ENCODE data around the gene NXN. TPM values are rescaled to one million over a fixed set of nuclear protein-coding genes. Genes with fewer than 3 reads are reported as not detected.
A peak's percentile ranks its signal among the peaks of the same experiment; 100 is the strongest.
"Not testable (repeated sequence)": the region's sequence is repeated elsewhere in the genome, so short reads cannot be mapped to it uniquely, and the experiment has no call there.

The NXN gene
- total RNA-seq, 4 donors from 2014 or later = 2.1 to 14.0 (median 8.6) TPM

DNA sequence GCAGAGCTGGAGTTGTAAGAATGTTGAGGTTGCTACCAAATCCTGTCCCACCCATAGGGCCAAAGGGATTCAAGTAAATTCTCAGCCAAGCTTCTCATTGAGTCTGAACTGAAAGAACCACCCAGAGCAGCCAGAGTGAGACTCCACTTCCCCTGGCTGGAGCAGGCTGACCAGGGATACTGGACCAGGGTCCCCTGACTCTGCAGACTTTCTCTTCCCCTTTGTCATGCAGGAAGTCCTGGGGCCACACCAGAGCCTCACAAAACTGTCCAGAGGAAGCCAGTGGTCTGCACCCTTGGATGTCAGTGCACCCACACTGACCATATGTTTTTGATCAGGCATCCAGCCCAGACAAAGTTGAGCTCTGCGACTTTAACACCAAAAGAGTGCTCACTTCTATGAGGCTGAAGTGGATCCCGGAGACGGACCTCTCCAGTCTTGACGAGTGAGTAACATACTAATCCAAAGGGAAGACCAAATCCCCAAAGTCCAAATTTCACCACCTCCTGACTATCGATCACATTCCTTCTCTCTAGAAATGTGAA lies 4.1 kb downstream of the NXN start:
- Histone ChIP-seq H3K36me3 (no peaks in the 10 kb centered on the region), H3K27ac (peak overlapping the region in 1 of 4 donors; percentile 13), H3K27me3 (peaks cover 0 to 4% of the 10 kb centered on the region in 2 donors), H3K4me3 (no peak overlapping the region), H3K9me3 (no peaks in the 10 kb centered on the region), H3K4me1 (peaks cover 0 to 14% (median 10%) of the 10 kb centered on the region in 4 donors)
- no peak for TF ChIP-seq POLR2A (IDR thresholded peaks at IDR 0.05)
- TF ChIP-seq, protein P1, sequence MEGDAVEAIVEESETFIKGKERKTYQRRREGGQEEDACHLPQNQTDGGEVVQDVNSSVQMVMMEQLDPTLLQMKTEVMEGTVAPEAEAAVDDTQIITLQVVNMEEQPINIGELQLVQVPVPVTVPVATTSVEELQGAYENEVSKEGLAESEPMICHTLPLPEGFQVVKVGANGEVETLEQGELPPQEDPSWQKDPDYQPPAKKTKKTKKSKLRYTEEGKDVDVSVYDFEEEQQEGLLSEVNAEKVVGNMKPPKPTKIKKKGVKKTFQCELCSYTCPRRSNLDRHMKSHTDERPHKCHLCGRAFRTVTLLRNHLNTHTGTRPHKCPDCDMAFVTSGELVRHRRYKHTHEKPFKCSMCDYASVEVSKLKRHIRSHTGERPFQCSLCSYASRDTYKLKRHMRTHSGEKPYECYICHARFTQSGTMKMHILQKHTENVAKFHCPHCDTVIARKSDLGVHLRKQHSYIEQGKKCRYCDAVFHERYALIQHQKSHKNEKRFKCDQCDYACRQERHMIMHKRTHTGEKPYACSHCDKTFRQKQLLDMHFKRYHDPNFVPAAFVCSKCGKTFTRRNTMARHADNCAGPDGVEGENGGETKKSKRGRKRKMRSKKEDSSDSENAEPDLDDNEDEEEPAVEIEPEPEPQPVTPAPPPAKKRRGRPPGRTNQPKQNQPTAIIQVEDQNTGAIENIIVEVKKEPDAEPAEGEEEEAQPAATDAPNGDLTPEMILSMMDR (IDR thresholded peaks at IDR 0.05) = no peak
- DNase-seq = no peak

DNA sequence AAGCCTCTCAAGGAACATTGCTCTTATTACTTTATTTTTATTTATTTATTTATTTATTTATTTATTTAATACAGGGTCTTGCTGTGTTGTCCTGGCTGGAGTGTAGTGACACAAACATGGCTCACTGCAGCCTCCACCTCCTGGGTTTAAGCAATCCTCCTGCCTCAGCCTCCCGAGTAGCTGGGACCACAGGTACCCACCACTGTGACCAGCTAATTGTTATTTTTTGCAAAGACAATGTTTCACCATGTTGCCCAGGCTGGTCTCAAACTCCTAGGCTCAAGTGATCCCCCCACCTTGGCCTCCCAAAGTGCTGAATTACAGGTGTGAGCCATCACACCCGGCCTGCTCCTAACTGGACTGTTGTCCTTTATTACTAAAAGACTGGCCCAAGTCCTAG lies 4.8 kb downstream of the NXN start:
- H3K36me3 ChIP-seq, H3K27me3 ChIP-seq, DNase-seq, H3K27ac ChIP-seq, H3K4me1 ChIP-seq, H3K9me3 ChIP-seq, H3K4me3 ChIP-seq: not testable (repeated sequence)

DNA sequence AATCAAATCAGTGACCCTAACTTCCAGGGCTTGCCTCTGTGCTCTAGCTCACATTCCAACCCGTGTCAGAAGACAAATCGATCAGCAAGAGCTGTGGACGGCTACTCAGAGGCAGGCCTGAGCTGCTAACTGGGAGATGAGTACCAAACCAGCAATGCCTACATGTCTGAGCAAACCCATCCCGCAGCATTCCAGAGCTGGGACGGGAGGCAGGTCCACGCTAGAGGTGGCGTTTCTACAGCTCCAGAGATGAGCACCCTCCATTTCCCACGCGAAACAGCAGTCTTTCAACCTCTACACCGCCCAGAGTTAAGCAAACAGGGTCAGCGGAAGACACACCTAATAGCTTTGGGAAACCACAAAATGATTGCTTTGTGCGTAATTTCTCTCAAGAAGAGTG lies 6.5 kb downstream of the NXN start:
- H3K9me3 ChIP-seq = no peaks in the 10 kb centered on the region
- no peaks in the 10 kb centered on the region for H3K36me3 ChIP-seq
- H3K4me3 ChIP-seq = no peak overlapping the region
- peaks cover 0 to 5% (median 0%) of the 10 kb centered on the region in 4 donors for H3K4me1 ChIP-seq
- DNase-seq = no peak
- no peak overlapping the region for H3K27ac ChIP-seq
- no peaks in the 10 kb centered on the region for H3K27me3 ChIP-seq
- TF ChIP-seq POLR2A (IDR thresholded peaks at IDR 0.05) = no peak
- TF ChIP-seq, protein P1 (IDR thresholded peaks at IDR 0.05) = no peak

DNA sequence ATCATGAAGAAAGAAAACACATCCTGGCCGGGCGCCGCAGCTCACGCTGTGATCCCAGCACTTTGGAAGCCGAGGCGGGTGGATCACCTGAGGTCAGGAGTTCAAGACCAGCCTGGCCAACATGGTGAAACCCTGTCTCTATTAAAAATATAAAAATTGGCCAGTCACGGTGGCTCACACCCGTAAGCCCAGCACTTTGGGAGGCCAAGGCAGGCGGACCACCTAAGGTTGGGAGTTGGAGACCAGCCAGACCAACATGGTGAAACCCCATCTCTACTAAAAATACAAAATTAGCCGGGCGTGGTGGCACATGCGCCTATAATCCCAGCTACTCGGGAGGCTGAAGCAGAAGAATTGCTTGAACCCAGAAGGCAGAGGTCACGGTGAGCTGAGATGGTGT lies 7.7 kb downstream of the NXN start:
- H3K4me3 ChIP-seq, H3K9me3 ChIP-seq, H3K27me3 ChIP-seq, H3K4me1 ChIP-seq, DNase-seq, H3K27ac ChIP-seq, H3K36me3 ChIP-seq: not testable (repeated sequence)

DNA sequence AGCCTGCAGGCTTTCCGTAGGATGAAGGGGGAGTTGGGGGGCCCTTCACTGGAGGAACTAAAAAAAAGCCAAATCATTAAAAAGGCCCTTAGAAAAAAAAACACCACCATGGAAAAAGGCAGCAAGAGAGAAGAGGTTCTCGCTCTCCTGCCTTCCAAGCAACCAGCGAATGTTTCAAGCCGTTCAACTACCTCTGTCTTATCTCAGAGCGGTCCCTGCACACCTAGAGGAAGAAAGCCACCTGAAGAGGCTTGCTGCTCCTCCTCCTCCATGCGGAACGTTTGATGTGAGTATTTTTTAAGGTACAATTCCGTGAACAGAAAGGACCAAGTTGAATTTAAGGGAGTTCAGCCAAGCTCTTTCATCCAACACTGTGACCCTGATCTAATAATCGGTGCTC lies 9.2 kb downstream of the NXN start:
- H3K27ac ChIP-seq = peak overlapping the region in 1 of 4 donors; percentile 78
- no peaks in the 10 kb centered on the region for H3K36me3 ChIP-seq
- no peaks in the 10 kb centered on the region for H3K9me3 ChIP-seq
- H3K27me3 ChIP-seq = no peaks in the 10 kb centered on the region
- TF ChIP-seq, protein P1 (IDR thresholded peaks at IDR 0.05) = no peak
- TF ChIP-seq POLR2A (IDR thresholded peaks at IDR 0.05) = no peak
- H3K4me3 ChIP-seq = no peak overlapping the region
- no peaks in the 10 kb centered on the region for H3K4me1 ChIP-seq
- no peak for DNase-seq

DNA sequence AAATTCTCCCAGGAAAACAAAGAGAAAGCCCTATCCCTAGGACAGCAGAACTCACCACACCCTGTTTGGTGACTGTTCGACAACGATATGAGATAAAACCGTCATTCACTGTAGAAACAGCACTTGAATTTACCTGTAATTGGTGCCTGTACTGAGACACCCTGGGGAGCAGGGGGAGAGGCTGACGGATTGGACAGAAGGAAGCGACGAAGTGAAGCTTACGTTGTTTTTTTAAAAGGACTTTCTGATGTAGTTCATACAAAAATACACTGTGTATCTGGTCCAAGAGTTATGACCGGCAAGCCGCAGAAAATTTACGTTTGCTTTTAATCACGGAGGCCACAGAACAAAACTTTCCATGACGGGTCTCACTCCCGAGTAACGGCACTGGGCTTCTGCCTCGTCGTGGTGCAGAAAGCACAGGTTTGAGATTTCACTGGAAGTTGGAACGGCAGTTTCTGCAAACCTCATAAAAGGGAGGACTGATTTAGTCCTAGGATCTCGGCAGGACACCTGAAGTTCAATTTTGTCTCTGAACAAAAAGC lies 9.7 kb downstream of the NXN start:
- DNase-seq = no peak
- TF ChIP-seq, protein P1 (IDR thresholded peaks at IDR 0.05) = no peak
- Histone ChIP-seq H3K4me1 (no peaks in the 10 kb centered on the region), H3K27ac (peak overlapping the region in 1 of 4 donors; percentile 78), H3K27me3 (no peaks in the 10 kb centered on the region), H3K4me3 (no peak overlapping the region), H3K9me3 (no peaks in the 10 kb centered on the region), H3K36me3 (no peaks in the 10 kb centered on the region)

Measured in Peyer's patch (tissue), 4 donors.